Measurements from ENCODE around the gene ZNF610. TPM values are rescaled to one million over a fixed set of nuclear protein-coding genes. Genes with fewer than 3 reads are reported as not detected.
"Not testable (repeated sequence)": the region's sequence is repeated elsewhere in the genome, so short reads cannot be mapped to it uniquely, and the experiment has no call there.

The ZNF610 gene
- total RNA-seq: 3.5 to 6.2 TPM (median 4.5 TPM) in 3 replicates
- long read RNA-seq, partial matches to known transcripts: 0 of 1 reads
- long read RNA-seq, other reads (novel, unspliced or antisense): 0 of 1 reads

GRCh38 chr19:52336117-52336790 is at the start of gene ZNF610:
Gene ZNF610, plus strand, starts transcription at chr19:52336243. Its CDS starts 12,930 bp downstream, at chr19:52349173.
- Mint-ChIP-seq H3K9me3 (ENCODE audit: low read depth) (peaks cover 25% of the 10 kb centered on the region), H3K27me3 (ENCODE audit: low read depth) (no peaks in the 10 kb centered on the region), H3K4me1 (ENCODE audit: low read depth) (peaks cover 13% of the 10 kb centered on the region), H3K4me3 (ENCODE audit: unreplicated experiment) (peak within 1 kb of the TSS; percentile 91), H3K36me3 (ENCODE audit: low read depth) (peaks cover 21% of the 10 kb centered on the region), H3K27ac (ENCODE audit: unreplicated experiment) (peak within 1 kb of the TSS; percentile 89)
- TF ChIP-seq CTCF (IDR thresholded peaks at IDR 0.05): peak; percentile 20
- peak; percentile 94 for DNase-seq (ENCODE audit: low spot score)

GRCh38 chr19:52286256-52286655 is 49.8 kb upstream of the ZNF610 start:
- H3K27ac Mint-ChIP-seq (ENCODE audit: unreplicated experiment): no peak overlapping the region
- DNase-seq (ENCODE audit: low spot score): no peak
- no peaks in the 10 kb centered on the region for H3K4me1 Mint-ChIP-seq (ENCODE audit: low read depth)
- no peaks in the 10 kb centered on the region for H3K27me3 Mint-ChIP-seq (ENCODE audit: low read depth)
- peaks cover 7% of the 10 kb centered on the region for H3K9me3 Mint-ChIP-seq (ENCODE audit: low read depth)
- TF ChIP-seq CTCF (IDR thresholded peaks at IDR 0.05): no peak
- H3K36me3 Mint-ChIP-seq (ENCODE audit: low read depth): peaks cover 53% of the 10 kb centered on the region
- H3K4me3 Mint-ChIP-seq (ENCODE audit: unreplicated experiment): no peak overlapping the region

- no peak overlapping the region for H3K27ac Mint-ChIP-seq (ENCODE audit: unreplicated experiment)
Observed at GRCh38 chr19:52291781-52292180, 44.3 kb upstream of the ZNF610 start.

GRCh38 chr19:52292946-52293345 is 43.1 kb upstream of the ZNF610 start:
- not testable (repeated sequence) for DNase-seq (ENCODE audit: low spot score); H3K4me3 Mint-ChIP-seq (ENCODE audit: unreplicated experiment); H3K27ac Mint-ChIP-seq (ENCODE audit: unreplicated experiment); H3K27me3 Mint-ChIP-seq (ENCODE audit: low read depth)
- peaks cover 17% of the 10 kb centered on the region for H3K9me3 Mint-ChIP-seq (ENCODE audit: low read depth)
- peaks cover 15% of the 10 kb centered on the region for H3K4me1 Mint-ChIP-seq (ENCODE audit: low read depth)
- peaks cover 28% of the 10 kb centered on the region for H3K36me3 Mint-ChIP-seq (ENCODE audit: low read depth)

More at GRCh38 chr19:52291781-52292180, 44.3 kb upstream of the ZNF610 start:
- DNase-seq (ENCODE audit: low spot score): no peak
- H3K36me3 Mint-ChIP-seq (ENCODE audit: low read depth): peaks cover 34% of the 10 kb centered on the region
- no peaks in the 10 kb centered on the region for H3K27me3 Mint-ChIP-seq (ENCODE audit: low read depth)
- no peak overlapping the region for H3K4me3 Mint-ChIP-seq (ENCODE audit: unreplicated experiment)
- peaks cover 15% of the 10 kb centered on the region for H3K9me3 Mint-ChIP-seq (ENCODE audit: low read depth)
- no peak for TF ChIP-seq CTCF (IDR thresholded peaks at IDR 0.05)
- H3K4me1 Mint-ChIP-seq (ENCODE audit: low read depth): peaks cover 7% of the 10 kb centered on the region

- Mint-ChIP-seq H3K27me3 (ENCODE audit: low read depth) (no peaks in the 10 kb centered on the region), H3K4me1 (ENCODE audit: low read depth) (peaks cover 24% of the 10 kb centered on the region), H3K27ac (ENCODE audit: unreplicated experiment) (peak overlapping the region; percentile 90), H3K9me3 (ENCODE audit: low read depth) (peaks cover 11% of the 10 kb centered on the region), H3K36me3 (ENCODE audit: low read depth) (peaks cover 30% of the 10 kb centered on the region), H3K4me3 (ENCODE audit: unreplicated experiment) (peak overlapping the region; percentile 85)
- no peak for TF ChIP-seq CTCF (IDR thresholded peaks at IDR 0.05)
- no peak for DNase-seq (ENCODE audit: low spot score)
Observed at GRCh38 chr19:52296400-52296772, 39.7 kb upstream of the ZNF610 start.
